HG03457 (cell line): ENCODE results near the gene SMIM36.
"Not testable (repeated sequence)": the region's sequence is repeated elsewhere in the genome, so short reads cannot be mapped to it uniquely, and the experiment has no call there.

ENCODE experiments used
- ATAC-seq: cut with Tn5 transposase; IDR thresholded peaks from one replicate; pipeline ENCODE4 v1.9.1; 2021; ENCODE audit warnings: moderate number of reproducible peaks; ENCODE audit not compliant: unreplicated experiment

The SMIM36 gene

GRCh38 chr17:55417411-55418268 is 93.6 kb downstream of the SMIM36 start:
- ATAC-seq, result no peak

- no peak for ATAC-seq
Observed at GRCh38 chr17:55416470-55417052, 94.7 kb downstream of the SMIM36 start.

GRCh38 chr17:55416000-55416399 is 95.3 kb downstream of the SMIM36 start:
- no peak for ATAC-seq

- no peak for ATAC-seq
Observed at GRCh38 chr17:55414983-55415382, 96.3 kb downstream of the SMIM36 start.

GRCh38 chr17:55413825-55414489 is 97.3 kb downstream of the SMIM36 start:
- ATAC-seq, result no peak

GRCh38 chr17:55411463-55411855 is 99.8 kb downstream of the SMIM36 start:
- no peak for ATAC-seq

GRCh38 chr17:55410722-55411462 is 100.4 kb downstream of the SMIM36 start:
- ATAC-seq, result no peak

- no peak for ATAC-seq
Observed at GRCh38 chr17:55409030-55409800, 102.0 kb downstream of the SMIM36 start.

GRCh38 chr17:55407641-55408566 is 103.3 kb downstream of the SMIM36 start:
- ATAC-seq, result no peak

- no peak for ATAC-seq
Observed at GRCh38 chr17:55405600-55405999, 105.7 kb downstream of the SMIM36 start.

- ATAC-seq, result not testable (repeated sequence)
Observed at GRCh38 chr17:55404197-55404596, 107.1 kb downstream of the SMIM36 start.

GRCh38 chr17:55402374-55402773 is 108.9 kb downstream of the SMIM36 start:
- ATAC-seq, result no peak
